GM12878 (cell line): ENCODE measurements around the gene PLEKHA1. TPM values are rescaled to one million over a fixed set of nuclear protein-coding genes. Genes with fewer than 3 reads are reported as not detected.

Experiments
- ATAC-seq: fragments of 200-7000 bp; cut with Tn5 transposase; 3 replicates; pipeline ENCODE4 v1.9.1; 2020; ENCODE audit warnings: mild to moderate bottlenecking, moderate library complexity
- BruUV-seq: library from RNA; stranded (reverse); fragments of 400-500 nt; replicated peaks from 2 replicates; lab custom pipeline; 2021; lab: Mats Ljungman, UMichigan
- CTCF ChIA-PET: fragments of 300-600 bp; sonication (Branson Sonifier 250); formaldehyde crosslinking; extraction: SDS; loops from one replicate; lab custom pipeline; 2021; ENCODE audit warnings: inconsistent platforms; lab: Yijun Ruan, JAX
- POLR2A ChIA-PET: fragments of 350-600 bp; formaldehyde crosslinking; extraction: SDS; loops from one replicate; lab custom pipeline; 2021; ENCODE audit warnings: inconsistent platforms; lab: Charles Lee
- RAD21 ChIA-PET: fragments of 300-600 bp; sonication (Branson Sonifier 250); formaldehyde crosslinking; loops from one replicate; lab custom pipeline; 2023; ENCODE audit warnings: antibody characterized with exemption; ENCODE audit not compliant: unreplicated experiment; lab: Charles Lee
- SMC1A ChIA-PET: fragments of 300-600 bp; sonication (Branson Sonifier 250); formaldehyde crosslinking; loops from one replicate; lab custom pipeline; 2023; ENCODE audit not compliant: unreplicated experiment, uncharacterized antibody; lab: Charles Lee
- DNase-seq: peaks from one replicate; pipeline ENCODE4 v3.0.0-alpha.2; 2011; ENCODE audit warnings: low read depth, low spot score
- FAIRE-seq: peaks from 3 replicates; lab custom pipeline; 2011; peaks lifted over from hg19 to GRCh38; lab: Jason Lieb, UNC
- H2AFZ ChIP-seq: 2 replicates; pipeline ENCODE4 v1.6.0; 2011; ENCODE audit warnings: low read depth, low read length, control low read depth; ENCODE audit not compliant: control insufficient read depth
- H3K27ac ChIP-seq: 2 replicates; pipeline ENCODE4 v1.5.1; 2011; ENCODE audit warnings: control low read depth; ENCODE audit not compliant: control insufficient read depth, insufficient read depth
- H3K27me3 ChIP-seq, 2 experiments: replicated peaks in 1 of 2; 2 replicates each; pipeline versions ENCODE4 v1.6.0 to v1.6.1; 2011; ENCODE audit warnings: low read length in 1 of 2; ENCODE audit not compliant: control insufficient read depth in 2 of 2, insufficient read depth in 2 of 2
- H3K36me3 ChIP-seq, 2 experiments: 2 replicates each; pipeline ENCODE4 v1.5.1; 2011; ENCODE audit warnings: low read length in 1 of 2; ENCODE audit not compliant: control insufficient read depth in 2 of 2, insufficient read depth in 2 of 2
- H3K4me1 ChIP-seq: 2 replicates; pipeline ENCODE4 v1.6.1; 2011; ENCODE audit warnings: mild to moderate bottlenecking, low read length, moderate library complexity, mixed read lengths; ENCODE audit not compliant: control insufficient read depth, insufficient read depth
- H3K4me2 ChIP-seq: 2 replicates; pipeline ENCODE4 v1.6.0; 2011; ENCODE audit warnings: control low read depth; ENCODE audit not compliant: control insufficient read depth, insufficient read depth
- H3K4me3 ChIP-seq: fragments of 200-600 bp; sonication (generic); 2 replicates; pipeline ENCODE4 v1.5.1; 2016
- H3K79me2 ChIP-seq: 2 replicates; pipeline ENCODE4 v1.6.0; 2011; ENCODE audit warnings: low read length; ENCODE audit not compliant: control insufficient read depth, insufficient read depth
- H3K9ac ChIP-seq: 2 replicates; pipeline ENCODE4 v1.8.0; 2011; ENCODE audit warnings: low read length, control low read depth, mixed read lengths; ENCODE audit not compliant: control insufficient read depth, insufficient read depth
- H3K9me3 ChIP-seq: replicated peaks from 3 replicates; pipeline ENCODE4 v1.5.1; 2011; ENCODE audit warnings: mild to moderate bottlenecking, low read length; ENCODE audit not compliant: control insufficient read depth, insufficient read depth
- H4K20me1 ChIP-seq: 2 replicates; pipeline ENCODE4 v1.6.0; 2011; ENCODE audit not compliant: control insufficient read depth, insufficient read depth
- CHD1 ChIP-seq: IDR thresholded peaks from 2 replicates; pipeline ENCODE4 v1.6.1; 2012; ENCODE audit warnings: low read depth, low read length, improper control_type of control experiment
- DPF2 ChIP-seq: fragments of 450-650 bp; IDR thresholded peaks from 2 replicates; pipeline ENCODE4 v1.6.1; 2017; ENCODE audit warnings: mild to moderate bottlenecking
- EP300 ChIP-seq, 2 experiments: fragments of 150-350 bp in 1 of 2; IDR thresholded peaks; 2 replicates each; pipeline ENCODE4 v1.6.1; 2011 to 2012; ENCODE audit warnings: low read depth in 2 of 2, low read length in 2 of 2, borderline replicate concordance in 1 of 2, improper control_type of control experiment in 1 of 2, inconsistent platforms in 1 of 2; ENCODE audit not compliant: control insufficient read depth in 1 of 2
- HDAC6 ChIP-seq: fragments of 200-600 bp; sonication (generic); IDR thresholded peaks from one replicate; pipeline ENCODE4 v1.8.0; 2017; ENCODE audit warnings: antibody characterized with exemption; ENCODE audit not compliant: unreplicated experiment
- HDGF ChIP-seq: fragments of 450-650 bp; IDR thresholded peaks from 2 replicates; pipeline ENCODE4 v1.6.1; 2016; ENCODE audit warnings: antibody characterized with exemption
- IKZF2 ChIP-seq, 2 experiments: fragments of 450-650 bp; IDR thresholded peaks; 2 replicates each; pipeline ENCODE4 v1.6.1; 2017; ENCODE audit warnings: mild to moderate bottlenecking in 2 of 2, moderate library complexity in 2 of 2
- KLF5 ChIP-seq: fragments of 450-650 bp; IDR thresholded peaks from 2 replicates; pipeline ENCODE4 v1.6.1; 2014; ENCODE audit warnings: mild to moderate bottlenecking; ENCODE audit not compliant: partially characterized antibody
- POLR2A ChIP-seq: IDR thresholded peaks from 2 replicates; pipeline ENCODE4 v1.6.1; 2011; ENCODE audit warnings: low read depth, mild to moderate bottlenecking, low read length
- POLR2AphosphoS2 ChIP-seq: IDR thresholded peaks from 2 replicates; pipeline ENCODE4 v1.6.1; 2011; ENCODE audit warnings: low read depth, mild to moderate bottlenecking, low read length, improper control_type of control experiment, moderate library complexity
- SIX5 ChIP-seq: IDR thresholded peaks from 2 replicates; pipeline ENCODE4 v1.6.1; 2011; ENCODE audit warnings: mild to moderate bottlenecking, low read depth, low read length, moderate library complexity; ENCODE audit not compliant: severe bottlenecking
- TCF3 ChIP-seq: IDR thresholded peaks from 2 replicates; pipeline ENCODE4 v1.6.1; 2012; ENCODE audit warnings: low read depth, mild to moderate bottlenecking, low read length, borderline replicate concordance; ENCODE audit not compliant: insufficient read depth
- YBX1 ChIP-seq: fragments of 450-650 bp; IDR thresholded peaks from 2 replicates; pipeline ENCODE4 v1.6.1; 2016; ENCODE audit warnings: antibody characterized with exemption
- WGBS: methylation state at CpG from one replicate; pipeline ENCODE4 v1.1.6; 2016; ENCODE audit warnings: low lambda C conversion rate; ENCODE audit not compliant: insufficient replicate concordance, insufficient coverage; ENCODE audit errors: missing lambda C conversion rate; 5-methylcytosine and 5-hydroxymethylcytosine counted together
- in situ Hi-C: fragments of 300-500 bp; cut with MboI; formaldehyde crosslinking; loops from 9 replicates; pipeline ENCODE4 v1.14.3; 2018; ENCODE audit warnings: mixed read lengths
- intact Hi-C: fragments of 100-400 bp; cut with micrococcal nuclease; formaldehyde crosslinking; loops from one replicate; pipeline ENCODE4 v1.14.2; 2022; ENCODE audit not compliant: unreplicated experiment
- polyA plus RNA-seq, 11 experiments: library from polyadenylated mRNA; depleted of rRNA in 4 of 11; unstranded in 6 of 11; stranded (reverse) in 5 of 11; fragments of >200 nt; fragmentation: Nextera tagmentation in 4 of 11; fragmentation: Illumina TruSeq in 1 of 11; extraction: Ambion mirVana in 4 of 11; extraction: Trizol in 1 of 11; gene quantifications; 1 replicate in 1 of 11; 2 replicates in 10 of 11; pipeline versions ENCODE4 v1.2.1 to v1.2.3, GENCODE V29; 2011 to 2016; ENCODE audit warnings: inconsistent platforms in 2 of 11, missing spikeins in 2 of 11, low read depth in 1 of 11
- total RNA-seq, 4 experiments: library from RNA; depleted of rRNA in 3 of 4; stranded (reverse); fragments of >200 nt in 3 of 4; fragmentation: Illumina TruSeq in 1 of 4; extraction: Trizol in 1 of 4; gene quantifications; 2 replicates each; pipeline versions ENCODE4 v1.2.1 to v1.2.3, GENCODE V29; 2013 to 2021

PLEKHA1 gene
- total and polyA plus RNA-seq, 10 of the 15 experiments (the other 5 are each of a cell fraction or from before 2014, with no cell fraction given) = 0.15 to 6.0 (median 0.32) TPM

DNA sequence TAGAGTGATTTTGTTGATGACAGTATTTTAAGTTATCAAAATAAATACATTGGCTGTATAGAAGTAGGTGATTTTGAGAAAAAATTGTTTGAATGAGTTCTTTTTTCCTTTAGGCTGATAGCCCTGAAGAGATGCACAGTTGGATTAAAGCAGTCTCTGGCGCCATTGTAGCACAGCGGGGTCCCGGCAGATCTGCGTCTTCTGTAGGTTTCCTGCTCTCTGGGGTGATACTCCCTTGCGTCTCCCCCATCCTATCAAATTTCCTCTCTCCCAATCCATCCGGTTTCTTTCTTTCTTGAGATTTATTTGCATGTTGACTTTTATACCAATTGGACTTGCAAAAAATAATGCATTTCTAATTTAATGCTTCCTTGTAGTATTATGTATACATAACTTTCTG is 52.3 kb downstream of the PLEKHA1 start:
- RAD21 ChIA-PET = no interaction called here
- no TSS peak for BruUV-seq
- no peak for DNase-seq
- 65% methylated on average over 6 of the region's 6 CpGs for WGBS
- H3K9ac ChIP-seq = no peak overlapping the region
- ATAC-seq = no peak
- no peak for TF ChIP-seq CHD1
- TF ChIP-seq SIX5 = no peak
- no peak for TF ChIP-seq TCF3
- TF ChIP-seq POLR2AphosphoS2 = no peak
- TF ChIP-seq DPF2 = no peak
- TF ChIP-seq HDAC6 = no peak
- TF ChIP-seq POLR2A = no peak
- TF ChIP-seq IKZF2 (IDR thresholded peaks at IDR 0.05) = no peak
- TF ChIP-seq HDGF = no peak
- TF ChIP-seq EP300 (IDR thresholded peaks at IDR 0.05; ENCODE audit: borderline replicate concordance in 1 of 2, control insufficient read depth in 1 of 2, low read depth in 2 of 2, low read length in 2 of 2) = no peak
- no peak for TF ChIP-seq KLF5
- TF ChIP-seq YBX1 = no peak
- CTCF ChIA-PET = interaction anchor here (4.2 kb wide), 1 partner anchor 128 kb away, joined by 14 read pairs; no protein-coding TSS in a partner anchor
- intact Hi-C loops (no loop called here), in situ Hi-C loops (loop anchor here (5.0 kb wide), 1 partner anchor 80 kb away; no protein-coding TSS in a partner anchor)
- SMC1A ChIA-PET = no interaction called here
- H3K9me3 ChIP-seq = no peaks in the 10 kb centered on the region
- no peak overlapping the region for H3K27ac ChIP-seq
- FAIRE-seq = no peak
- H3K27me3 ChIP-seq = no peaks in the 10 kb centered on the region
- POLR2A ChIA-PET = no interaction called here
- H3K36me3 ChIP-seq = no peaks in the 10 kb centered on the region
- H3K79me2 ChIP-seq = no peaks in the 10 kb centered on the region
- no peaks in the 10 kb centered on the region for H3K4me1 ChIP-seq
- H4K20me1 ChIP-seq = no peaks in the 10 kb centered on the region
- no peak overlapping the region for H3K4me2 ChIP-seq
- no peak overlapping the region for H2AFZ ChIP-seq
- no peak overlapping the region for H3K4me3 ChIP-seq
